Measurements from ENCODE around the gene NUDCD2.
"Not testable (repeated sequence)": the region's sequence is repeated elsewhere in the genome, so short reads cannot be mapped to it uniquely, and the experiment has no call there.

Gene NUDCD2

GRCh38 chr5:163456029-163456589, 3.8 kb downstream of the NUDCD2 start:
- H3K79me2 ChIP-seq: no peaks in the 10 kb centered on the region
- no peak overlapping the region for H3K9ac ChIP-seq
- peaks cover 3% of the 10 kb centered on the region for H3K4me1 ChIP-seq
- H3K27ac ChIP-seq: no peak overlapping the region
- no peak overlapping the region for H3K4me3 ChIP-seq (ENCODE audit: low read depth, low read length)
- H2AFZ ChIP-seq: no peak overlapping the region
- no peaks in the 10 kb centered on the region for H3K9me3 ChIP-seq (ENCODE audit: control insufficient read depth, low read length)
- no peak overlapping the region for H3K4me2 ChIP-seq (ENCODE audit: low read length)
- H3K36me3 ChIP-seq (ENCODE audit: control insufficient read depth, insufficient read depth, low read length): no peaks in the 10 kb centered on the region
- H3K27me3 ChIP-seq (ENCODE audit: control insufficient read depth, insufficient read depth, low read length): no peaks in the 10 kb centered on the region
- no peak for TF ChIP-seq CTCF (IDR thresholded peaks at IDR 0.05)

GRCh38 chr5:163455406-163455805, 4.5 kb downstream of the NUDCD2 start:
- H3K4me3 ChIP-seq (ENCODE audit: low read depth, low read length): not testable (repeated sequence)

GRCh38 chr5:163453705-163454104, 6.2 kb downstream of the NUDCD2 start:
- H3K4me2 ChIP-seq (ENCODE audit: low read length): no peak overlapping the region
- H3K27me3 ChIP-seq (ENCODE audit: control insufficient read depth, insufficient read depth, low read length): no peaks in the 10 kb centered on the region
- no peaks in the 10 kb centered on the region for H3K36me3 ChIP-seq (ENCODE audit: control insufficient read depth, insufficient read depth, low read length)
- no peak overlapping the region for H3K27ac ChIP-seq
- no peaks in the 10 kb centered on the region for H3K79me2 ChIP-seq
- no peak overlapping the region for H3K9ac ChIP-seq
- no peak for TF ChIP-seq CTCF (IDR thresholded peaks at IDR 0.05)
- no peak overlapping the region for H2AFZ ChIP-seq
- no peak overlapping the region for H3K4me3 ChIP-seq (ENCODE audit: low read depth, low read length)
- no peaks in the 10 kb centered on the region for H3K9me3 ChIP-seq (ENCODE audit: control insufficient read depth, low read length)
- H3K4me1 ChIP-seq: peaks cover 1% of the 10 kb centered on the region

More at GRCh38 chr5:163455406-163455805, 4.5 kb downstream of the NUDCD2 start:
- not testable (repeated sequence) for H3K79me2 ChIP-seq; H3K4me1 ChIP-seq; H3K9ac ChIP-seq; H3K27me3 ChIP-seq (ENCODE audit: control insufficient read depth, insufficient read depth, low read length); H3K4me2 ChIP-seq (ENCODE audit: low read length); H2AFZ ChIP-seq; H3K9me3 ChIP-seq (ENCODE audit: control insufficient read depth, low read length); H3K27ac ChIP-seq; H3K36me3 ChIP-seq (ENCODE audit: control insufficient read depth, insufficient read depth, low read length)

- no peak overlapping the region for H3K27ac ChIP-seq
- no peak overlapping the region for H3K4me2 ChIP-seq (ENCODE audit: low read length)
- H3K9ac ChIP-seq: no peak overlapping the region
- no peaks in the 10 kb centered on the region for H3K4me1 ChIP-seq
- H3K4me3 ChIP-seq (ENCODE audit: low read depth, low read length): no peak overlapping the region
- H2AFZ ChIP-seq: no peak overlapping the region
- no peaks in the 10 kb centered on the region for H3K27me3 ChIP-seq (ENCODE audit: control insufficient read depth, insufficient read depth, low read length)
- H3K36me3 ChIP-seq (ENCODE audit: control insufficient read depth, insufficient read depth, low read length): no peaks in the 10 kb centered on the region
- H3K9me3 ChIP-seq (ENCODE audit: control insufficient read depth, low read length): no peaks in the 10 kb centered on the region
- no peak for TF ChIP-seq CTCF (IDR thresholded peaks at IDR 0.05)
- H3K79me2 ChIP-seq: no peaks in the 10 kb centered on the region
Observed at GRCh38 chr5:163451489-163451888, 8.4 kb downstream of the NUDCD2 start.

GRCh38 chr5:163448491-163448890, 11.4 kb downstream of the NUDCD2 start:
- Histone ChIP-seq H2AFZ (no peak overlapping the region), H3K27me3 (ENCODE audit: control insufficient read depth, insufficient read depth, low read length) (no peaks in the 10 kb centered on the region), H3K79me2 (no peaks in the 10 kb centered on the region), H3K27ac (no peak overlapping the region), H3K4me3 (ENCODE audit: low read depth, low read length) (no peak overlapping the region), H3K9me3 (ENCODE audit: control insufficient read depth, low read length) (no peaks in the 10 kb centered on the region), H3K4me1 (peaks cover 4% of the 10 kb centered on the region), H3K9ac (no peak overlapping the region), H3K4me2 (ENCODE audit: low read length) (no peak overlapping the region), H3K36me3 (ENCODE audit: control insufficient read depth, insufficient read depth, low read length) (no peaks in the 10 kb centered on the region)
- no peak for TF ChIP-seq CTCF (IDR thresholded peaks at IDR 0.05)

Data from parathyroid adenoma (tissue), 2 donors.